Thyroid gland (tissue), 4 donors: ENCODE results near the gene TRAM2. TPM values are rescaled to one million over a fixed set of nuclear protein-coding genes. Genes with fewer than 3 reads are reported as not detected.

ENCODE experiments used
- DNase-seq, 2 donors: peaks; one replicate each; pipeline ENCODE4 v3.0.0-alpha.2; 2019
- H3K27ac ChIP-seq, 3 donors: fragments of 200-600 bp; sonication (generic); 1 replicate in 2 of 3; 2 replicates in 1 of 3; pipeline ENCODE4 v1.5.1; 2016 to 2019; ENCODE audit warnings: mild to moderate bottlenecking in 1 of 3, moderate library complexity in 1 of 3
- H3K27me3 ChIP-seq: fragments of 200-600 bp; sonication (generic); one replicate; pipeline ENCODE4 v1.5.1; 2019
- H3K36me3 ChIP-seq, 2 donors: fragments of 200-600 bp; sonication (generic); one replicate each; pipeline ENCODE4 v1.5.1; 2016 to 2019
- H3K4me1 ChIP-seq, 2 donors: fragments of 200-600 bp; sonication (generic); one replicate each; pipeline ENCODE4 v1.5.1; 2017 to 2019
- H3K4me3 ChIP-seq, 3 donors: fragments of 200-600 bp; sonication (generic); replicated peaks in 1 of 3; 1 replicate in 2 of 3; 2 replicates in 1 of 3; pipeline ENCODE4 v1.5.1; 2016; ENCODE audit warnings: mild to moderate bottlenecking in 1 of 3
- H3K9me3 ChIP-seq: fragments of 200-600 bp; sonication (generic); one replicate; pipeline ENCODE4 v1.5.1; 2017
- CTCF ChIP-seq, 6 experiments: fragments of 200-600 bp in 3 of 6; fragments of 450-650 bp in 3 of 6; sonication (generic) in 3 of 6; IDR thresholded peaks; one replicate each; pipeline ENCODE4 v1.5.1; 2016 to 2019; ENCODE audit warnings: antibody characterized with exemption in 6 of 6, mild to moderate bottlenecking in 2 of 6, inconsistent platforms in 1 of 6, moderate library complexity in 1 of 6
- POLR2A ChIP-seq, 2 donors: fragments of 450-650 bp; IDR thresholded peaks; one replicate each; pipeline ENCODE4 v1.6.1; 2017; ENCODE audit warnings: antibody characterized with exemption in 2 of 2, mild to moderate bottlenecking in 2 of 2, moderate library complexity in 1 of 2
- WGBS, 2 donors: methylation state at CpG; one replicate each; pipeline ENCODE4 v1.1.5; 2017; 5-methylcytosine and 5-hydroxymethylcytosine counted together
- intact Hi-C: fragments of 100-400 bp; cut with DNase I; formaldehyde crosslinking; loops from one replicate; pipeline ENCODE4 v1.15.1; 2023
- total RNA-seq, 4 donors: library from RNA; depleted of rRNA; stranded (reverse); fragments of >200 nt; gene quantifications; one replicate each; pipeline ENCODE4 v1.2.3, GENCODE V29; 2016

TRAM2 gene
- total RNA-seq, 4 donors from 2014 or later: 16.5 to 21.8 (median 19.7) TPM

GRCh38 chr6:52573295-52573694, 3.6 kb downstream of the TRAM2 start:
- DNase-seq: peak; percentile 24 to 42
- 10 to 17% methylated on average over 2 of the region's 2 CpGs for WGBS, 2 donors

GRCh38 chr6:52572536-52572935, 4.3 kb downstream of the TRAM2 start:
- WGBS, 2 donors: 84 to 96% methylated on average over 4 of the region's 4 CpGs

More at GRCh38 chr6:52573295-52573694, 3.6 kb downstream of the TRAM2 start:
- H3K4me3 ChIP-seq: no peak overlapping the region
- no peak for TF ChIP-seq POLR2A (IDR thresholded peaks at IDR 0.05)
- TF ChIP-seq CTCF (IDR thresholded peaks at IDR 0.05): peak in 2 of 6 experiments; percentile 4 to 17
- H3K9me3 ChIP-seq: no peaks in the 10 kb centered on the region
- H3K27me3 ChIP-seq: no peaks in the 10 kb centered on the region
- intact Hi-C loops: loop anchor here (5.0 kb wide), 1 partner anchor 71 kb away; no protein-coding TSS in a partner anchor
- H3K36me3 ChIP-seq: no peaks in the 10 kb centered on the region
- H3K27ac ChIP-seq: peak overlapping the region; percentile 54 to 99 (median 79)
- peaks cover 69 to 80% of the 10 kb centered on the region in 2 donors for H3K4me1 ChIP-seq

GRCh38 chr6:52571099-52571755, 5.6 kb downstream of the TRAM2 start:
- intact Hi-C loops: loop anchor here (5.0 kb wide), 1 partner anchor 69 kb away; no protein-coding TSS in a partner anchor
- 35 to 41% methylated on average over 10 of the region's 10 CpGs for WGBS, 2 donors
- no peaks in the 10 kb centered on the region for H3K36me3 ChIP-seq
- no peaks in the 10 kb centered on the region for H3K9me3 ChIP-seq
- H3K4me3 ChIP-seq: no peak overlapping the region
- peak overlapping the region; percentile 71 to 83 (median 73) for H3K27ac ChIP-seq
- no peaks in the 10 kb centered on the region for H3K27me3 ChIP-seq
- DNase-seq: peak; percentile 78 to 84
- no peak for TF ChIP-seq CTCF (IDR thresholded peaks at IDR 0.05)
- TF ChIP-seq POLR2A (IDR thresholded peaks at IDR 0.05): no peak
- peaks cover 77 to 99% of the 10 kb centered on the region in 2 donors for H3K4me1 ChIP-seq

More at GRCh38 chr6:52572536-52572935, 4.3 kb downstream of the TRAM2 start:
- H3K36me3 ChIP-seq: no peaks in the 10 kb centered on the region
- TF ChIP-seq CTCF (IDR thresholded peaks at IDR 0.05): no peak
- no peak for TF ChIP-seq POLR2A (IDR thresholded peaks at IDR 0.05)
- DNase-seq: no peak
- H3K4me3 ChIP-seq: no peak overlapping the region
- no peaks in the 10 kb centered on the region for H3K9me3 ChIP-seq
- intact Hi-C loops: loop anchor here (5.0 kb wide), 1 partner anchor 70 kb away; no protein-coding TSS in a partner anchor
- H3K27ac ChIP-seq: peak overlapping the region; percentile 54 to 99 (median 79)
- H3K4me1 ChIP-seq: peaks cover 77 to 87% of the 10 kb centered on the region in 2 donors
- H3K27me3 ChIP-seq: no peaks in the 10 kb centered on the region

- 23 to 31% methylated on average over 8 of the region's 8 CpGs for WGBS, 2 donors
- intact Hi-C loops: loop anchor here (5.0 kb wide), 1 partner anchor 68 kb away; no protein-coding TSS in a partner anchor
- DNase-seq: peak; percentile 85 to 91
- peak overlapping the region; percentile 71 to 83 (median 73) for H3K27ac ChIP-seq
- H3K9me3 ChIP-seq: no peaks in the 10 kb centered on the region
- TF ChIP-seq POLR2A (IDR thresholded peaks at IDR 0.05): no peak
- no peak for TF ChIP-seq CTCF (IDR thresholded peaks at IDR 0.05)
- H3K36me3 ChIP-seq: no peaks in the 10 kb centered on the region
- H3K4me1 ChIP-seq: peaks cover 68 to 98% of the 10 kb centered on the region in 2 donors
- no peak overlapping the region for H3K4me3 ChIP-seq
- H3K27me3 ChIP-seq: no peaks in the 10 kb centered on the region
These were observed 6.6 kb downstream of the TRAM2 start for GRCh38 chr6:52570291-52570700.

GRCh38 chr6:52568320-52568719, 8.5 kb downstream of the TRAM2 start:
- H3K4me3 ChIP-seq: no peak overlapping the region
- no peaks in the 10 kb centered on the region for H3K9me3 ChIP-seq
- no peaks in the 10 kb centered on the region for H3K27me3 ChIP-seq
- peaks cover 51 to 93% of the 10 kb centered on the region in 2 donors for H3K4me1 ChIP-seq
- WGBS, 2 donors: 82 to 84% methylated on average over 4 of the region's 4 CpGs
- H3K27ac ChIP-seq: peak overlapping the region; percentile 12 to 73 (median 61)
- no peaks in the 10 kb centered on the region for H3K36me3 ChIP-seq
- TF ChIP-seq CTCF (IDR thresholded peaks at IDR 0.05) (no peak), POLR2A (IDR thresholded peaks at IDR 0.05) (no peak)
- DNase-seq: no peak
- intact Hi-C loops: no loop called here
